Stimulated activated CD8-positive, alpha-beta memory T cell treated with anti-CD3 and anti-CD28 coated beads, Interleukin-2, amount 100 ng/mL, for 1 hour (primary cell): ENCODE data around the gene TBC1D24.
"Not testable (repeated sequence)": the region's sequence is repeated elsewhere in the genome, so short reads cannot be mapped to it uniquely, and the experiment has no call there.

ENCODE experiments used
- DNase-seq, 2 donors: peaks; one replicate each; pipeline ENCODE4 v3.0.0-alpha.2; 2020; ENCODE audit warnings: low read depth in 2 of 2

Gene TBC1D24

DNA sequence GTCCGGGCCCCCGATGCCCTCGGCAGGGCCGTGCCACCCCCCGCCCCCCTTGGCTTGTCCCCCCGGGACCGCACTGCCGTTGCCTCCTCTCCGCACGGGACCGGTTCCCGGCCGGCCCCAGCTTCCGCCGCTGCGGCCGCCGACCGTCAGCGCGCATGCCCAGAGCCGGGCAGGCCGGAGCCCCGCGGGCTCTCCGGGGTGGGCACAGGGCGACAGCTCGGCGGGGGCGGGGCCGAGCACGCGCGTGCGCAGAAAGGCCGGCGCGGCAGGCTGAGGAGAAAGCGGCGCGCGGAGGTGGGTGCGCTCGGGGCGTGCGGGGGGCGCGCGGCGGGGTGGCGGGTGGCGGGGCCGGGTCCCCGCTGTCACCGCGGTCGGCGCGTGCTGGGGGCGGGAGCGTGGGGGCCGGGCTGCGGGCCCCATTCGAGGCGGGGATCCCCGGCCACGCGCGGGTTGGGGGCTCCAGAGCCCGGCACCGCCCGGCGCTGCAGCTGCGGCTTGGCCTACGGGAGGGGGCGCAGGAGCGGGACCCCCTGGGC, at the start of gene TBC1D24:
TBC1D24 (plus strand) TSS at position 251 of the 536 bp plus-strand sequence. CDS start 21,022 bp downstream, outside the sequence.
- peak; percentile 60 to 72 for DNase-seq

DNA sequence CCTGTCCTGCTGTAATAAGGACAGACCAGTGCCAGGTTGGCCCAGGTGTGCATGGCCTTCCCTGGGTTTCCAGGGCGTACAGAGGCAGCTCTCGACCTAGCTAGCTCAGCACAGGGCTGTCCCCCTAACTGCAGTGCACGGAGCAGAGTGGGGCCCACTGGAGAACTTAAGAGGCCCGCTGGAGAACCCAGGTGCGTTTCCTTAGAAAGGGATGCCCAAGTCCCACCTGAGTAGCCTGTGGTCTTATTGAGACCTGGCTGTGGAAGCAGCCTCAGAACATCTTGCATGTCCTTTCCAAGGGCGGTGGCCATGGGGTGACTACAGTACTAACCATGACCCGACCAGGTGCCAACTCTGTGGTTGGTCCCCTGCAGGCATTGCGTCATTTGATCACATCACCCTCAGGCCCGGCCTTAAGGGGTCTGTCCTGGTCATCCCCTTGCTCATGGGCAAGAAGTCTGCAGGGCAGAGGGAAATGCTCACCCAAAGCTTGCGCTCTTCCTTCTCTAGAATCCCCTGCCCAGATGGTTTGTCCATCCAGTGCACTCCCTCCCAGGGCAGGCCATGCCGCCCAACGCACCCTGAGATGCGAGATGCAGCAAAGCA, 49.0 kb upstream of the TBC1D24 start:
- no peak for DNase-seq

DNA sequence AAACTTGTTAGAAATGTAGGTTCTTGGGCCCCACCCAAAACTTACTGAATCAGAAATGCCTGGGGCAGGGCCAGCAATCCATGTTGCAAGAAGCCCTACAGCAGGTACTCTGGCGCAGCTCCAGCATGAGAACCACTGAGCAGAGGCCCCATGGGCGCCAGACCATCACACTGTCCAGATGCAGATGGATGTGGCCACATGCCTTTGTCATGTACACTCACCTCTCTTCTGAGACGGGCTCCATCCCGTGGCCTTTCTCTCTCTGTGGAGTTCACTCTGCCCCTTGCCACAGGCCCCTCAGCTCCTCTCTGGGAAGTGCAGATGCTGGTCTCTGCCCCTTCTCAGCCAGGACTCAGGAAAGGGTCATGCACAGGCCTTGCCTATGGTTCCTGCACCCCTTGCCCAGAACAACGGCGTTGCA, 48.0 kb upstream of the TBC1D24 start:
- no peak for DNase-seq

DNA sequence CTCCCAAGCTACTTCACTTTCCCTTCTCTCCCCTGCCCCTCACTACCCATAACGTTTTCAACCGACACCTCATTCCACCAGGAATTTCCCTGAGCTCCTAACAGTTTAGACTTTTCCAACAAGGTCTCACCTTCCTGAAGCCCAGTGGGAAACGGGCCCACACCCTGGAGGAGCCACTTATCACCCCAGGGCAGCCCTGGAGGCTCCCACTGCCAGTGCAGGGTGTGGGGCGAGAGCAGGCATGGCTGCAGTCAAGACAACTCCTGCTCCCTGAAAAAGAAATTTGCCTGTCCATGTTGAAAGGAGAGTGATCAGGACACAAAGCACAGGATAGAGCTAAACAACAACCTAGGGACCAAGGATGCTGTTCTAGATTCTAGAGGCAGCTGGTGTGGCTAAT, 47.4 kb upstream of the TBC1D24 start:
- DNase-seq = no peak

DNA sequence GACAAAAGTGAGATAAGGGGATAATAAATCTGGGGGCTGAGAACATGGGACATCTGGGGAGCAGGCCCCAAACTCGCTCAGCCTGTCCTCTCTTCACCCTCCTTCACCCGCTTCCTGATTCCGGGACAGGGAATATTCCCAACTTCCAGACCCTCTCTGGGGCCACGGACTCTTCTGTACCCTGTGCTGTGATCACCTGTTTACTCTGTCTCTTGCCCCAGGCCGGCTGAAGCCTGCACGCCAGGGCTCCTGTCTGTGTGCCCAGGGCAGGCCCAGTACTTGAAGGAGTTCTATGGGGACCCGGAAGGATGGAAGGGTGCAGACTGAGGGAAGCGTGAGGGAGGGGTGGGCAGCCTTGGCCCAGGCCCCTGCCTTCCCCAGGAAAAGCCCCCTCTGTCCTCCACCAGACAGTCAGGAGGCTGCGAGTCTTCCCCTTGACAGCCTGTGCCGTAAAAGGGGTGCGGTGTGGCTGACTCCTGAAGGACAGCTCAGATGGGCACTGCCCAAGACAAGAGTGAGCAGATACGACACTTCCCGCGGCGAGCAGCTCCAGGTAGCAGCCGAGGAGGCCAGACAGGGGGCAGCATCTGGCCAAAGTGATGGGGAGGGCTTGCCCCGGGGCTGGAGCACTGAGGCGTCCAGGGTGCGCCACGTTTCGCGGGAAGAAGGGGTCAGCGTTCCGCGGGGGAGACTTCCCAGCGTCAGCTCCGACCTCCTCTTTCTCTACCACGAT, 46.7 kb upstream of the TBC1D24 start:
- DNase-seq = no peak

DNA sequence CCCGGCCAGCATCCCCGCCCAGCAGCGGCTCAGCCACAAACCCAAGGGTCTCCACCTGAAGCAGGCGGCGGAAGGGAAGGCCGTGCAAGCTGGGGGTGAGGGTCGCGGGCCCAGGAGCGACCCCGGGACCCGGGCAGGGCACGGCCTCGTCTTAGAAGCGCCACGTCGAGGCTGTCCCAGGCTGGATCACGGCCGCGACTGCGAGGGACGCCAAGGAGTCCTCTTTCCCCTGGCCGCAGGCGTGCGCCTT, 46.2 kb upstream of the TBC1D24 start:
- DNase-seq = no peak

DNA sequence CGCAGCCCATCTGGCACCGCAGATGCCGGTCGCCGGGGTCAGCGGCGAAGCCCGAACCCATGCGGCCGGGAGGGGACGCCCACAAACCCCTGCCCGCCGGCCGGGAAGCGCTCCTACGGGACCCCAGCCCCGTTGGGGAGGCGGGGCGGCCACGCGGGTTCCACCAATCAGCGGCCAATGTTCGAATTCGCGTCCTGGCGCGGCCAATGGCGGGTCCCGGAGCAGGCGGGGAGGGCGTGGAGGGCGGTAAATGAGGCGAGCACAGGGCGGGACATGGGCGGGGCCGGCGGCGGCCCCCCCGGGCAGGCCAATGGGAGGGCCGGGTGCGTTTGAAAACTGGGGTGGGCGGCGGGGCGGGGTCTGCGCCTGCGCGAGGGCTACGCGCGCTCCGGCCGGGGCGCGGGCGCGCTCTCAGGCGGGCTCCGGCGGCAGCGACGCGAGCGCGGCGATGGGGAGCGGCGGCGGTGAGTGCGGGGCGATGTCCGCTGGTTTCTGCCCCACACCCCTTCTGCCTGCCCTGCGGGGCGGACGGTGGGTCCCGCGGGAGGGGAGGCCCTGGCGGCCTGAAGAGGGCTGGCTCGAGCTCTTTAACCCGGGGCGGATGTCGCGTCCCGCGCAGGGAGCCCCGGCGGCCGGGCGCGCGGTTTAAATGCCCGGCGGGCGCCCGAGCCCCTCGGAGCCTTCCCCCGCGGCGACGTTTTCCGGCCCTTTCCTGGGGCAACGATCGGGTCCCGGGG, 45.7 kb upstream of the TBC1D24 start, which contains the start of gene CCNF:
CCNF (plus strand) TSS at position 414 of the 737 bp plus-strand sequence; CDS start at position 449, 35 bp downstream.
- peak; percentile 97 for DNase-seq

DNA sequence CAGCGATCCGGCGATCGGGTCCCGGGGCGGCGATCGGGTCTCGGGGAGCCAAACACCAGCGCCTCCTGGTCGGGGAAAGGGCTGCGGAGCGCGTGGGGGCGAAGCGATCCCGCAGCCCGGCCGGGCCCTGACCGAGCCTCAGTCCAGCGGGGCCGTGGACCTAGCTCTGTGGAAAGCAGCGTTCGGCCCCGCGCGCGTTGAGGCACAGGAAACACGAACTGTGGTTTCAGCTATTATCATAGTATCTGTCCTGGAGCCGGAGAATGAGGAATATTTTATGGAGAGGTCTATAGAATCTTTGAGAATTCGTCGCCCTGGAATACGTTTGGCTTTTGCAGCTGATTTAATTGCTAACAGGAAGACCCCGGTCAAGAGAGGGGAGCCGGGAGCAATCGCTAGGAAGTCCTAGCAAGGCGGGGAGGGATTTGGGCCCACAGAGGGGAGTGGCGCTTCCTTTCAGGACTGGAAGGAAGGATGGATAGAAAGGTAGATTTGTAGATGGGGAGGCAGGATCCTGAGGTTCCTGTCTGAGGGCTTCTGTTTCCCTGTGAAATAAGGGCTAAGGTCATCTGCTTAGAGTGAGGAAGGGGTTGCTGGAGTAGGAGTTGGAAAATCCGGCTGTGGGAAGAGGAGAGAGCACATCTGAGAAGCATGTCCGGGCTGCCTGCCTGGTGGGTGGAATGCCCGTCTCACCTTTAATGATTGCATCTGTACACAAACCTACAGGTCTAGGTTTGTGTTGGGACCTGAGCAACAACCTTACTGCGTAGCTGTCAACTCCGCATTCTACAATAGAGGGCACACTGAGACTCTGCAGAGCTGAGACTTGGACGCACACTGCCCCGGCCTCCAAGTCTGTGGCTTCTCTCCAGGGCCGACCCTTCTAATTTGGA, 44.9 kb upstream of the TBC1D24 start:
- DNase-seq = no peak

DNA sequence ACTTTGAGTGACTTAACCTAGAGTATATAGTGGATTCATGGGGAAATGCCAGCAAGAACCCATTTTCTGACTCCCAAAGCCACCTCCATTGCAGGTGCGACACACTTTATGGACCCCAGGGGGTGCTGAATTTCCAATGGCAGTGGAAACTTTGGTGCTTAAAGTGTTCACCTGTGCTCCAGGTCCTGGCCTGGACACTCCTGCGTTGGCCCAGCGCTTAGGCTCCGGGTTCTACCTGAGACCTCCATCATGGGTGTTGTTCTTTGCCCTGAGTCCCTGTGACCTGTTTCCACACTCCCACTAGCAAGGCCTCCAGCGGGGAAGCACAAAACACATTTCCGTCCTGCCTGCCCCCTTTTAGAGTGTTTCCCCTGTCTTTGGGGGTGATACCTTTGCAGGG, 42.6 kb upstream of the TBC1D24 start:
- no peak for DNase-seq

DNA sequence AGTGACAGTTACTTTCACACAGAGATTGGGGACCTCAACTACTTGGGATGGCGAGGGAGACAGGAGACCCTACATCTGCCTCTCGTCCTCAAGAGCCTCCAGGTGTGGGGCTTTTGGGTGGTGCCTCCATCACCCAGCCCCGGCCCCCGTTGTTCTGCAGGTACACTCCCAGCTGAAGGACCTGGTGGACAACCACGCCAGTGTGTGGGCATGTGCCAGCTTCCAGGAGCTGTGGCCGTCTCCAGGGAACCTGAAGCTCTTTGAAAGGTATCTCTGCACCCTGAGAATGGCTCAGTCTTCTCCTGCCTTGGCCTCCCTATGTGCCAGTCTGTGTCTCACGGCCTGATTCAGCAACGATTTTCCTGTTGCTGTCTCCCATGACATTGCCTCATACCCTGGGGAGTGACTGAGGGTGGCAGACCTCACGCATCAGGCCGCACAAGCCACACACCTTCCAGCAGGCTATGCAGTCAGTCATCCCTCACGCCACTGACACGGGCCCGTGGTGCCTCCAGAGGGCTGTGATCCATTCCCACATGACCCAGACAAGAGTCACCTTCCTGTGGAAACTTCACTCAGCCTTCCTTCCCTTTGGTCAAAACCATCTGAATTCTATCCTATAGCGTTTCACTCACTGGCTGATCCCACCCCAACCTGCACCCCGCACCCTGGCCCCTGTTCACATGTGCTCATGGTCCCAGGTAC, 42.0 kb upstream of the TBC1D24 start:
- no peak for DNase-seq

DNA sequence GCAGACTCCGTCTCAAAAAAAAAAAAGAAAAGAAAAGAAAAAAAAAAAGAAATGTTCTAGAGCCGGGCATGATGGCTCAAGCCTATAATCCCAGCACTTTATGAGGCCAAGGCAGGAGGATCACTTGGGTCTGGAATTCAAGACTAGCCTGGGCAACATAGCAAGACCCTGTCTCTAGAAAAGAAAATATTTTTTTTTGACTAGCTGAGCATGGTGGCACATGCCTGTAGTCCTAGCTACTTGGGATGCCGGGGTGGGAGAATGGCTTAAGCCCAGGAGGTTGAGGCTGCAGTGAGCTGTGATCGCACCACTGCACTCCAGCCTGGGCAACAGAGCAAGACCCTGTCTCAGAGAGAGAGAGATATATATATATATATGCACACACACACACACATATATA, 39.7 kb upstream of the TBC1D24 start:
- not testable (repeated sequence) for DNase-seq

DNA sequence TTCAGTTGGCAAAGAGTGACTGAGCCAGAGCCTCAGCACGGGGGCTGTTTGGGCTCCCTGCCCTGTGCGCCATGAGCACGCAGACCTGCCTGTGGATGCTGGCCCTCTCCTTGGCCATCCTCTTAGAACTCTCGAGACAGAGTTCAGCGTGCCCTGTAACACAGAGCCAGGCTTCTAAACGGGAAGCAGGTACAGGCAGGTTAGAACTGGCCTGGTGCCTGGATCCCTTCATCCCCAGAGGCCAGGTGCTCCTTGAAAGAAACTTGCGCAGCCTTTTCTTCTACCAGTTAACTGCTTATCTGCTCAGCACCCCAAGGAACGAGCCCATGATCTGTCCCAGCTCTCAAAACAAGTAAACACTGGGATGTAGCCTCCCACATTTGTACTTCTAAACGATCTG, 38.8 kb upstream of the TBC1D24 start:
- DNase-seq = no peak

DNA sequence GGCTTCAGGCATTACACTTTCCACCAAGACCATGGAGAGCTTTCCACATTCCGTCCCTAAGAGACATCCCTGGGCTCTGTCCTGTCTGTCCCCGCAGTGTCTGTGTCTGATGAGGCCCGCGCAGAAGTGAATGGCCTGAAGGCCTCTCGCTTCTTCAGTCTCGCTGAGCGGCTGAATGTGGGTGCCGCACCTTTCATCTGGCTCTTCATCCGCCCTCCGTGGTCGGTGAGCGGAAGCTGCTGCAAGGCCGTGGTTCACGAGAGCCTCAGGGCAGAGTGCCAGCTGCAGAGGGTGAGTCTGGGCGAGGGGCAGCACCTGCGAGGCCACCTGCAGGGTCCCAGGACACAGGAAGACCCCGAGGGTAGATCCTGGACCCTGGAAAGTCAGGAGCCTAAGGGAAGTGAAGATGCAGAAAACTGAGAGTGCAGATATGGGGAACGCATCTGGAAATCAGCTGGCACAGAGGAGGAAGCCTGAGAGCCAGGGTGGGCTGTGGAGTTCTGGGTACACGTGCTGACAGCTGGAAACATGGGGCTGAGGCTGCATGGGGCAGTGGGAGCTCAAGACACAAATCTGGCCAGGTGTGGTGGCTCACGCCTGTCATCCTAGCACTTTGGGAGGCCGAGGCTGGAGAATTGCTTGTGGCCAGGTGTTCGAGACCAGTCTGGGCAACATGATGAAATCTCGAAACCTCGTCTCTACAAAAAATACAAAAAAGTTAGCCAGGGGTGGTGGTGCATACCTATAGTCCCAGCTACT, 37.7 kb upstream of the TBC1D24 start:
- no peak for DNase-seq

DNA sequence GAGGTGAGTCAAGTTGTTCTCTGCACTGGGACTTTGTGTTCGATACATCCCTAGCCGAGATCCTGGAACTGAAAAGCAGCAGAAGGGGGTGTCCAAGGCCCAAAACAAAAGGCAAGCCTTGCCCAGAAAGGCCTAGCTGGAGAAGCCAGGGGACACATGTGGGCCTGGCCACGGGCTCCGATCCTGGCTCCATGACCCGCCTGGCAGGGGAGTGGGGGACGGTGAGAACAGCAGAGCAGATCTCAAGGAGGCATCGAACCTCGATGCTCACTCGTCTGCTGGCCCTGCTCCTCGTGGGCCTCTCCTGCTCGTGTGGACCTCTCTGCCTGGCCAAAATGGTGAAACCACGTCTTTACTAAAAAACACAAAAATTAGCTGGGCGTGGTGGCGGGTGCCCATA, 36.8 kb upstream of the TBC1D24 start:
- DNase-seq = no peak

DNA sequence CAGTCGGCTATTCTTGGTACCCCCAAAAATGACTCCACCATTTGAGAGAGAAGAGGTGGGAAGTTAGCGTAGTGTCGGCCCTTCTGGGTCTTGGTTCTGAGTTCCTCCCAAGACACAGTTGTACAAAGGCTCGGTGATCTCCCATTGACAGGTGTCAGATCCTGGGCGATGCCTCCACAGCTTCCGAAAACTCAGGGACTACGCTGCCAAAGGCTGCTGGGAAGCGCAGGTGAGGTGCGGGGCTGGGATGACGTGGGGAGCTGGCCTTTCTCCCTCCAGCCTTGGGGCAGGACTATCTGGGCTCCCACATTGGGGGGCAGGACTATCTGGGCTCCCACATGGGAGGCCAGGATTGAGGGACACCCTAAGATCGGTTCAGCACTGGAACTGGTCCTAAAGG, 35.3 kb upstream of the TBC1D24 start:
- DNase-seq = no peak

DNA sequence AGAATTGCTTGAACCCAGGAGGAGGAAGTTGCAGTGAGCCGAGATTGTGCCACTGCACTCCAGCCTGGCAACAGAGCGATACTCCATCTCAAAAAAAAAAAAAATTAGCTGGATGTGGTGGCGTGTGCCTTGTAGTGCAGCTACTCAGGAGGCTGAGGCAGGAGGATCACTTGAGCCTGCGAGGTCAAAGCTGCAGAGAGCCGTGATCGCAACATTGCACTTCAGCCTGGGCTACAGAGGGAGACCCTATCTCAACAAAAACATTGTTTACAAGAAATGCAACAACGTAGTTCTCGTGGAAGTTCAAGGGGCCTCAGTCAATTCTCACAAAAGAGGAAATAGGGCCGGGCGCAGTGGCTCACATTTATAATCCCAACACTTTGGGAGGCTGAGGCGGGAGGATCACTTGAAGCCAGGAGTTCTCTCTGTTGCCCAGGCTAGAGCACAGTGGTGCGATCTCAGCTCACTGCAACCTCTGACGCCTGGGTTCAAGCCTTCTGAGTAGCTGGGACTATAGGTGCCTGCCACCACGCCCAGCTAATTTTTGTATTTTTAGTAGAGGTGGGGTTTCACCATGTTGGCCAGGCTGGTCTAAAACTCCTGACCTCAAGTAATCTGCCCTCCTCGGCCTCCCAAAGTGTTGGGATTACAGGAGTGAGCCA, 33.7 kb upstream of the TBC1D24 start:
- DNase-seq = not testable (repeated sequence)

DNA sequence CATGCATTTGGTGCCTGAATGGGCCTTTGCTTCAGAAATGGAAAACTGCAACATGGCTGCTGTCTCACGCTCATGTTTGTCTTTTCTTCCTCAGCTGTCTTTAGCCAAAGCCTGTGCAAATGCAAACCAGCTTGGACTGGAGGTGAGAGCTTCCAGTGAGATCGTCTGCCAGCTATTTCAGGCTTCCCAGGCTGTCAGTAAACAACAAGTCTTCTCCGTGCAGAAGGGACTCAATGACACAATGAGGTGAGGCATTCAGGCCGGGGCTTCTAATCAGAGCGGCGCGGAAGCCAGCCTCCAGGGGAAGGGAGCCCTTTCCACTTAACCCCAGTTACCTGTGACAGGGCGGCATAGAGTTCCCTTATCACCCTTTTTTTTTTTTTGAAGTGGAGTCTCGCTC, 31.4 kb upstream of the TBC1D24 start:
- no peak for DNase-seq

DNA sequence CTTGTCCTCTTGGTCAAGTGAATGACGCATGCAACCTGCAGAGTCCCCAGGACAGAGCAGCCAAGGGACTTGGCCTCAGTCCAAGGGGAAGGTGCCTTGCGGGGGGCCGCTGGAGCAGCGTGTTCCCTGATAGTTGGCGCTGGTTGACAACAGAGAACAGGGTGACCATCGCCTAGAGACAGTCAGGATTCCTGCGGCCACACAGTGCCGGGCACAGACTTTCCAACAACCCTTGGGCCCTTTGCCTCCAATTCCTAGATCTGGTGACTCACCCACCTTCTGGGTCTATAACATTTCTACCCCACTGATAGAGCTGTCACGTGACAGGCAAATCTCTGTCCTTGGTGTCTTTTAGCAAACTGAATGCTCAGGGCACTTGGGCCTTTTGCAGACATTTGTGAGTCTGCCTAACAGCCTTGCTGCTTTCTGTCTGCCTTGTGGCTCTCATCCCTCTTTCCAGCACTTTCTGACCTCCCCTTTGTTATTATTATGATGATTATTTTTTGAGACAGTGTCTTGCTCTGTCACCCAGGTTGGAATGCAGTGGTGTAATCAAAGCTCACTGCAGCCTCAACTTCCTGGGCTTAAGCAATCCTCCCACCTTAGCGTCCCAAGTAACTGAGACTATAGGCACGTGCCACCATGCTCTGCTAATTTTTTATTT, 26.9 kb upstream of the TBC1D24 start:
- DNase-seq = no peak

DNA sequence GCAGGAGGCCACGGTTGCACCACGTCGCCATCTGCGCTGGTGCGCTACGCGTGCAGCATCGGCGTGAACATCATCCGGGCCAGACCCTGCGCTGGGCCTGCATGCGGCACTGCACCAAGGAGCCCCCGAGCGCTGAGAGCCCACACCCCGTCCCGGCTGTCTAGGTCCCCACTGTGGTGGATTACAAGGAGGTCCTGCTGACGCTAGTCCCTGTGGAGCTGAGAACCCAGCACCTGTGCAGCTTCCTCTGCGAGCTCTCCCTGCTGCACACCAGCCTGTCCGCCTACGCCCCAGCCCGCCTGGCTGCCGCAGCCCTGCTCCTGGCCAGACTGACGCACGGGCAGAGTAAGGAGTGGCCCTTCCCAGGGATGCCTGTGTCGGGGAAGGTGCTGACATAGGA, 25.8 kb upstream of the TBC1D24 start:
- no peak for DNase-seq
